GM12878 (cell line): ENCODE results near the gene ASH1L. TPM values are rescaled to one million over a fixed set of nuclear protein-coding genes. Genes with fewer than 3 reads are reported as not detected.

Source experiments
- ATAC-seq: fragments of 200-7000 bp; cut with Tn5 transposase; 3 replicates; pipeline ENCODE4 v1.9.1; 2020; ENCODE audit warnings: mild to moderate bottlenecking, moderate library complexity
- BruUV-seq: library from RNA; stranded (reverse); fragments of 400-500 nt; replicated peaks from 2 replicates; lab custom pipeline; 2021; lab: Mats Ljungman, UMichigan
- CTCF ChIA-PET: fragments of 300-600 bp; sonication (Branson Sonifier 250); formaldehyde crosslinking; extraction: SDS; loops from one replicate; lab custom pipeline; 2021; ENCODE audit warnings: inconsistent platforms; lab: Yijun Ruan, JAX
- POLR2A ChIA-PET: fragments of 350-600 bp; formaldehyde crosslinking; extraction: SDS; loops from one replicate; lab custom pipeline; 2021; ENCODE audit warnings: inconsistent platforms; lab: Charles Lee
- RAD21 ChIA-PET: fragments of 300-600 bp; sonication (Branson Sonifier 250); formaldehyde crosslinking; loops from one replicate; lab custom pipeline; 2023; ENCODE audit warnings: antibody characterized with exemption; ENCODE audit not compliant: unreplicated experiment; lab: Charles Lee
- SMC1A ChIA-PET: fragments of 300-600 bp; sonication (Branson Sonifier 250); formaldehyde crosslinking; loops from one replicate; lab custom pipeline; 2023; ENCODE audit not compliant: unreplicated experiment, uncharacterized antibody; lab: Charles Lee
- DNase-seq: peaks from one replicate; pipeline ENCODE4 v3.0.0-alpha.2; 2011; ENCODE audit warnings: low read depth, low spot score
- FAIRE-seq: peaks from 3 replicates; lab custom pipeline; 2011; peaks lifted over from hg19 to GRCh38; lab: Jason Lieb, UNC
- H2AFZ ChIP-seq: 2 replicates; pipeline ENCODE4 v1.6.0; 2011; ENCODE audit warnings: low read depth, low read length, control low read depth; ENCODE audit not compliant: control insufficient read depth
- H3K27ac ChIP-seq: 2 replicates; pipeline ENCODE4 v1.5.1; 2011; ENCODE audit warnings: control low read depth; ENCODE audit not compliant: control insufficient read depth, insufficient read depth
- H3K27me3 ChIP-seq, 2 experiments: replicated peaks in 1 of 2; 2 replicates each; pipeline versions ENCODE4 v1.6.0 to v1.6.1; 2011; ENCODE audit warnings: low read length in 1 of 2; ENCODE audit not compliant: control insufficient read depth in 2 of 2, insufficient read depth in 2 of 2
- H3K36me3 ChIP-seq, 2 experiments: 2 replicates each; pipeline ENCODE4 v1.5.1; 2011; ENCODE audit warnings: low read length in 1 of 2; ENCODE audit not compliant: control insufficient read depth in 2 of 2, insufficient read depth in 2 of 2
- H3K4me1 ChIP-seq: 2 replicates; pipeline ENCODE4 v1.6.1; 2011; ENCODE audit warnings: mild to moderate bottlenecking, low read length, moderate library complexity, mixed read lengths; ENCODE audit not compliant: control insufficient read depth, insufficient read depth
- H3K4me2 ChIP-seq: 2 replicates; pipeline ENCODE4 v1.6.0; 2011; ENCODE audit warnings: control low read depth; ENCODE audit not compliant: control insufficient read depth, insufficient read depth
- H3K4me3 ChIP-seq: fragments of 200-600 bp; sonication (generic); 2 replicates; pipeline ENCODE4 v1.5.1; 2016
- H3K79me2 ChIP-seq: 2 replicates; pipeline ENCODE4 v1.6.0; 2011; ENCODE audit warnings: low read length; ENCODE audit not compliant: control insufficient read depth, insufficient read depth
- H3K9ac ChIP-seq: 2 replicates; pipeline ENCODE4 v1.8.0; 2011; ENCODE audit warnings: low read length, control low read depth, mixed read lengths; ENCODE audit not compliant: control insufficient read depth, insufficient read depth
- H3K9me3 ChIP-seq: replicated peaks from 3 replicates; pipeline ENCODE4 v1.5.1; 2011; ENCODE audit warnings: mild to moderate bottlenecking, low read length; ENCODE audit not compliant: control insufficient read depth, insufficient read depth
- H4K20me1 ChIP-seq: 2 replicates; pipeline ENCODE4 v1.6.0; 2011; ENCODE audit not compliant: control insufficient read depth, insufficient read depth
- BCL11A ChIP-seq: IDR thresholded peaks from 2 replicates; pipeline ENCODE4 v1.6.1; 2011; ENCODE audit warnings: low read depth, low read length
- GATAD2B ChIP-seq: fragments of 450-650 bp; conservative IDR thresholded peaks from 2 replicates; pipeline ENCODE4 v1.6.1; 2017; ENCODE audit warnings: low read depth, mild to moderate bottlenecking, moderate library complexity
- MEF2A ChIP-seq: IDR thresholded peaks from 2 replicates; pipeline ENCODE4 v1.6.1; 2011; ENCODE audit warnings: low read depth, mild to moderate bottlenecking, low read length, moderate library complexity; ENCODE audit not compliant: insufficient read depth
- NFIC ChIP-seq: IDR thresholded peaks from 2 replicates; pipeline ENCODE4 v1.6.1; 2012; ENCODE audit warnings: low read depth, mild to moderate bottlenecking, inconsistent platforms, low read length, moderate library complexity
- SIX5 ChIP-seq: IDR thresholded peaks from 2 replicates; pipeline ENCODE4 v1.6.1; 2011; ENCODE audit warnings: mild to moderate bottlenecking, low read depth, low read length, moderate library complexity; ENCODE audit not compliant: severe bottlenecking
- SREBF1 ChIP-seq: IDR thresholded peaks from 2 replicates; pipeline ENCODE4 v1.6.1; 2012; ENCODE audit warnings: mild to moderate bottlenecking, low read length
- ZZZ3 ChIP-seq: IDR thresholded peaks from 2 replicates; pipeline ENCODE4 v1.6.1; 2011; ENCODE audit warnings: low read depth; ENCODE audit not compliant: control insufficient read depth, insufficient read length
- WGBS: methylation state at CpG from one replicate; pipeline ENCODE4 v1.1.6; 2016; ENCODE audit warnings: low lambda C conversion rate; ENCODE audit not compliant: insufficient replicate concordance, insufficient coverage; ENCODE audit errors: missing lambda C conversion rate; 5-methylcytosine and 5-hydroxymethylcytosine counted together
- in situ Hi-C: fragments of 300-500 bp; cut with MboI; formaldehyde crosslinking; loops from 9 replicates; pipeline ENCODE4 v1.14.3; 2018; ENCODE audit warnings: mixed read lengths
- intact Hi-C: fragments of 100-400 bp; cut with micrococcal nuclease; formaldehyde crosslinking; loops from one replicate; pipeline ENCODE4 v1.14.2; 2022; ENCODE audit not compliant: unreplicated experiment
- polyA plus RNA-seq, 11 experiments: library from polyadenylated mRNA; depleted of rRNA in 4 of 11; unstranded in 6 of 11; stranded (reverse) in 5 of 11; fragments of >200 nt; fragmentation: Nextera tagmentation in 4 of 11; fragmentation: Illumina TruSeq in 1 of 11; extraction: Ambion mirVana in 4 of 11; extraction: Trizol in 1 of 11; gene quantifications; 1 replicate in 1 of 11; 2 replicates in 10 of 11; pipeline versions ENCODE4 v1.2.1 to v1.2.3, GENCODE V29; 2011 to 2016; ENCODE audit warnings: inconsistent platforms in 2 of 11, missing spikeins in 2 of 11, low read depth in 1 of 11
- total RNA-seq, 4 experiments: library from RNA; depleted of rRNA in 3 of 4; stranded (reverse); fragments of >200 nt in 3 of 4; fragmentation: Illumina TruSeq in 1 of 4; extraction: Trizol in 1 of 4; gene quantifications; 2 replicates each; pipeline versions ENCODE4 v1.2.1 to v1.2.3, GENCODE V29; 2013 to 2021
- TF ChIP-seq, protein P1 (sequence below): fragments of 450-650 bp; IDR thresholded peaks from 2 replicates; pipeline ENCODE4 v1.6.1; 2016; ENCODE audit warnings: mild to moderate bottlenecking, moderate library complexity, borderline replicate concordance
- TF ChIP-seq, protein P2 (sequence below): IDR thresholded peaks from 2 replicates; pipeline ENCODE4 v1.6.1; 2011; ENCODE audit warnings: low read depth, mild to moderate bottlenecking, low read length, moderate library complexity, borderline replicate concordance; ENCODE audit errors: extremely low read depth
- TF ChIP-seq, protein P3 (sequence below): IDR thresholded peaks from 2 replicates; pipeline ENCODE4 v1.6.1; 2012; ENCODE audit warnings: mild to moderate bottlenecking, low read depth, low read length
- TF ChIP-seq, protein P4 (sequence below): IDR thresholded peaks from 2 replicates; pipeline ENCODE4 v1.6.1; 2011; ENCODE audit warnings: borderline replicate concordance, low read depth, mild to moderate bottlenecking, moderate library complexity, mixed read lengths, low read length; ENCODE audit not compliant: insufficient read depth; ENCODE audit errors: extremely low read length
- TF ChIP-seq, protein P5 (sequence below): IDR thresholded peaks from 2 replicates; pipeline ENCODE4 v1.6.1; 2011; ENCODE audit warnings: mild to moderate bottlenecking, low read depth, low read length, moderate library complexity; ENCODE audit not compliant: insufficient replicate concordance

ASH1L gene
- total and polyA plus RNA-seq, 10 of the 15 experiments (the other 5 are each of a cell fraction or from before 2014, with no cell fraction given): 1.7 to 23.9 (median 16.6) TPM

DNA sequence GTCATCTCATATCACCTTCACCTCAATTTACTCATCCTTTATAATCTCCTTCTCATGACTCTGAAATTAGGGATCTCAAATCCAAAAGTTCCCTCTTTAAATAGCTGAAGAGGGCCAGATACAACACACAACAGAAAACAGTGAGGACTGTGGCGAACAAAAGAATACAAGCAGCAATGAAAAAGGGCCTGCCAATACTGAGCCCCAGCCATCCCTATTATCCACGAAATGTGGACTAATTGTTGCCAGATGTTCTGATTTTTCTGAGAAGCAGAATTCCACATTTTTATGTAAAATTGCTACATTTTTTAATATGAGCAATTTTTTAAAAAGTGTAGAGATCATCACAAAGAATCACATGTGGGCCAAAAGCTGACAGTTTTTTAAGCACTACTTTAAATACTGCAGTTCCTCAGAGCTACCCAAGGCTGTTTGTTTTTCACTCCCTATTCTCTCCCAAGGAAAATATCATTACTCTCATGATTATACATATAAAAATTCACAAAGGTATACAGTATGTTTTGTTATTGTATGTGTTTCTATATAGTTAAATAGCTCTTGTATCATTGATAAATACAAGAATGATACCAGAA, 90.0 kb downstream of the ASH1L start:
- FAIRE-seq: no peak
- no peak overlapping the region for H3K4me2 ChIP-seq
- whole genome bisulfite sequencing: 95% methylated on average over 2 of the region's 2 CpGs
- ChIA-PET POLR2A (interaction anchor here (0.7 kb wide), 2 partner anchors 149 to 279 kb away, joined by 3 to 4 read pairs; no protein-coding TSS in a partner anchor), CTCF (interaction anchor here (0.9 to 1.3 kb wide), 2 partner anchors 19 to 222 kb away, joined by 3 to 5 read pairs; no protein-coding TSS in a partner anchor), SMC1A (interaction anchor here (0.7 to 1.2 kb wide), 4 partner anchors 10 to 206 kb away, joined by 3 to 4 read pairs (median 4); no protein-coding TSS in a partner anchor), RAD21 (no interaction called here)
- no peak for ATAC-seq
- H3K4me3 ChIP-seq: no peak overlapping the region
- no peak for DNase-seq
- peaks cover 12% of the 10 kb centered on the region; the same call in 2 of the 3 replicates for H3K9me3 ChIP-seq
- H2AFZ ChIP-seq: no peak overlapping the region
- no TSS peak for BruUV-seq
- no peaks in the 10 kb centered on the region for H4K20me1 ChIP-seq
- H3K9ac ChIP-seq: no peak overlapping the region
- intact Hi-C loops (no loop called here), in situ Hi-C loops (no loop called here)
- no peaks in the 10 kb centered on the region for H3K27me3 ChIP-seq
- H3K79me2 ChIP-seq: peaks cover 9% of the 10 kb centered on the region
- no peak overlapping the region for H3K27ac ChIP-seq
- H3K36me3 ChIP-seq: peaks cover 1 to 14% of the 10 kb centered on the region in 2 experiments
- no peaks in the 10 kb centered on the region for H3K4me1 ChIP-seq
- TF ChIP-seq, protein P1, sequence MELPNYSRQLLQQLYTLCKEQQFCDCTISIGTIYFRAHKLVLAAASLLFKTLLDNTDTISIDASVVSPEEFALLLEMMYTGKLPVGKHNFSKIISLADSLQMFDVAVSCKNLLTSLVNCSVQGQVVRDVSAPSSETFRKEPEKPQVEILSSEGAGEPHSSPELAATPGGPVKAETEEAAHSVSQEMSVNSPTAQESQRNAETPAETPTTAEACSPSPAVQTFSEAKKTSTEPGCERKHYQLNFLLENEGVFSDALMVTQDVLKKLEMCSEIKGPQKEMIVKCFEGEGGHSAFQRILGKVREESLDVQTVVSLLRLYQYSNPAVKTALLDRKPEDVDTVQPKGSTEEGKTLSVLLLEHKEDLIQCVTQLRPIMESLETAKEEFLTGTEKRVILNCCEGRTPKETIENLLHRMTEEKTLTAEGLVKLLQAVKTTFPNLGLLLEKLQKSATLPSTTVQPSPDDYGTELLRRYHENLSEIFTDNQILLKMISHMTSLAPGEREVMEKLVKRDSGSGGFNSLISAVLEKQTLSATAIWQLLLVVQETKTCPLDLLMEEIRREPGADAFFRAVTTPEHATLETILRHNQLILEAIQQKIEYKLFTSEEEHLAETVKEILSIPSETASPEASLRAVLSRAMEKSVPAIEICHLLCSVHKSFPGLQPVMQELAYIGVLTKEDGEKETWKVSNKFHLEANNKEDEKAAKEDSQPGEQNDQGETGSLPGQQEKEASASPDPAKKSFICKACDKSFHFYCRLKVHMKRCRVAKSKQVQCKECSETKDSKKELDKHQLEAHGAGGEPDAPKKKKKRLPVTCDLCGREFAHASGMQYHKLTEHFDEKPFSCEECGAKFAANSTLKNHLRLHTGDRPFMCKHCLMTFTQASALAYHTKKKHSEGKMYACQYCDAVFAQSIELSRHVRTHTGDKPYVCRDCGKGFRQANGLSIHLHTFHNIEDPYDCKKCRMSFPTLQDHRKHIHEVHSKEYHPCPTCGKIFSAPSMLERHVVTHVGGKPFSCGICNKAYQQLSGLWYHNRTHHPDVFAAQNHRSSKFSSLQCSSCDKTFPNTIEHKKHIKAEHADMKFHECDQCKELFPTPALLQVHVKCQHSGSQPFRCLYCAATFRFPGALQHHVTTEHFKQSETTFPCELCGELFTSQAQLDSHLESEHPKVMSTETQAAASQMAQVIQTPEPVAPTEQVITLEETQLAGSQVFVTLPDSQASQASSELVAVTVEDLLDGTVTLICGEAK: no peak
- no peak for TF ChIP-seq SIX5
- TF ChIP-seq, protein P2, sequence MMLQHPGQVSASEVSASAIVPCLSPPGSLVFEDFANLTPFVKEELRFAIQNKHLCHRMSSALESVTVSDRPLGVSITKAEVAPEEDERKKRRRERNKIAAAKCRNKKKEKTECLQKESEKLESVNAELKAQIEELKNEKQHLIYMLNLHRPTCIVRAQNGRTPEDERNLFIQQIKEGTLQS: no peak
- TF ChIP-seq, protein P3, sequence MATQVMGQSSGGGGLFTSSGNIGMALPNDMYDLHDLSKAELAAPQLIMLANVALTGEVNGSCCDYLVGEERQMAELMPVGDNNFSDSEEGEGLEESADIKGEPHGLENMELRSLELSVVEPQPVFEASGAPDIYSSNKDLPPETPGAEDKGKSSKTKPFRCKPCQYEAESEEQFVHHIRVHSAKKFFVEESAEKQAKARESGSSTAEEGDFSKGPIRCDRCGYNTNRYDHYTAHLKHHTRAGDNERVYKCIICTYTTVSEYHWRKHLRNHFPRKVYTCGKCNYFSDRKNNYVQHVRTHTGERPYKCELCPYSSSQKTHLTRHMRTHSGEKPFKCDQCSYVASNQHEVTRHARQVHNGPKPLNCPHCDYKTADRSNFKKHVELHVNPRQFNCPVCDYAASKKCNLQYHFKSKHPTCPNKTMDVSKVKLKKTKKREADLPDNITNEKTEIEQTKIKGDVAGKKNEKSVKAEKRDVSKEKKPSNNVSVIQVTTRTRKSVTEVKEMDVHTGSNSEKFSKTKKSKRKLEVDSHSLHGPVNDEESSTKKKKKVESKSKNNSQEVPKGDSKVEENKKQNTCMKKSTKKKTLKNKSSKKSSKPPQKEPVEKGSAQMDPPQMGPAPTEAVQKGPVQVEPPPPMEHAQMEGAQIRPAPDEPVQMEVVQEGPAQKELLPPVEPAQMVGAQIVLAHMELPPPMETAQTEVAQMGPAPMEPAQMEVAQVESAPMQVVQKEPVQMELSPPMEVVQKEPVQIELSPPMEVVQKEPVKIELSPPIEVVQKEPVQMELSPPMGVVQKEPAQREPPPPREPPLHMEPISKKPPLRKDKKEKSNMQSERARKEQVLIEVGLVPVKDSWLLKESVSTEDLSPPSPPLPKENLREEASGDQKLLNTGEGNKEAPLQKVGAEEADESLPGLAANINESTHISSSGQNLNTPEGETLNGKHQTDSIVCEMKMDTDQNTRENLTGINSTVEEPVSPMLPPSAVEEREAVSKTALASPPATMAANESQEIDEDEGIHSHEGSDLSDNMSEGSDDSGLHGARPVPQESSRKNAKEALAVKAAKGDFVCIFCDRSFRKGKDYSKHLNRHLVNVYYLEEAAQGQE: no peak
- TF ChIP-seq NFIC: no peak
- TF ChIP-seq GATAD2B: no peak
- TF ChIP-seq, protein P4, sequence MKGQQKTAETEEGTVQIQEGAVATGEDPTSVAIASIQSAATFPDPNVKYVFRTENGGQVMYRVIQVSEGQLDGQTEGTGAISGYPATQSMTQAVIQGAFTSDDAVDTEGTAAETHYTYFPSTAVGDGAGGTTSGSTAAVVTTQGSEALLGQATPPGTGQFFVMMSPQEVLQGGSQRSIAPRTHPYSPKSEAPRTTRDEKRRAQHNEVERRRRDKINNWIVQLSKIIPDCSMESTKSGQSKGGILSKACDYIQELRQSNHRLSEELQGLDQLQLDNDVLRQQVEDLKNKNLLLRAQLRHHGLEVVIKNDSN: no peak
- no peak for TF ChIP-seq SREBF1
- no peak for TF ChIP-seq BCL11A
- no peak for TF ChIP-seq MEF2A
- TF ChIP-seq, protein P5, sequence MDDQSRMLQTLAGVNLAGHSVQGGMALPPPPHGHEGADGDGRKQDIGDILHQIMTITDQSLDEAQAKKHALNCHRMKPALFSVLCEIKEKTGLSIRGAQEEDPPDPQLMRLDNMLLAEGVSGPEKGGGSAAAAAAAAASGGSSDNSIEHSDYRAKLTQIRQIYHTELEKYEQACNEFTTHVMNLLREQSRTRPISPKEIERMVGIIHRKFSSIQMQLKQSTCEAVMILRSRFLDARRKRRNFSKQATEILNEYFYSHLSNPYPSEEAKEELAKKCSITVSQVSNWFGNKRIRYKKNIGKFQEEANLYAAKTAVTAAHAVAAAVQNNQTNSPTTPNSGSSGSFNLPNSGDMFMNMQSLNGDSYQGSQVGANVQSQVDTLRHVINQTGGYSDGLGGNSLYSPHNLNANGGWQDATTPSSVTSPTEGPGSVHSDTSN: no peak
- no peak for TF ChIP-seq ZZZ3
